T-helper 1 cell treated with Interleukin-12 subunit alpha and Interleukin-12 subunit beta and Interleukin-4 antibody, amounts not matched to agents 30 ng/mL and 1 ng/mL, for 36 hours (primary cell): ENCODE measurements around the gene HECTD4. TPM values are rescaled to one million over a fixed set of nuclear protein-coding genes. Genes with fewer than 3 reads are reported as not detected.

Experiments
- intact Hi-C: fragments of 100-400 bp; cut with micrococcal nuclease; formaldehyde crosslinking; loops from one replicate; pipeline ENCODE4 v1.15.1; 2024
- total RNA-seq: library from RNA; stranded (reverse); gene quantifications from 2 replicates; pipeline ENCODE4 v1.2.3, GENCODE V29; 2022

HECTD4 gene
- total RNA-seq, 1 donor from 2014 or later = 52.8 TPM

- intact Hi-C loops = no loop called here
Observed at GRCh38 chr12:112163056-112163455, 219.2 kb downstream of the HECTD4 start.

- intact Hi-C loops = no loop called here
Observed at GRCh38 chr12:112162241-112162790, 219.9 kb downstream of the HECTD4 start.

GRCh38 chr12:112161711-112162110, 220.5 kb downstream of the HECTD4 start:
- intact Hi-C loops = no loop called here

- intact Hi-C loops = no loop called here
Observed at GRCh38 chr12:112160611-112161010, 221.6 kb downstream of the HECTD4 start.

GRCh38 chr12:112159146-112159541, 223.1 kb downstream of the HECTD4 start:
- intact Hi-C loops = no loop called here

- intact Hi-C loops = loop anchor here (1.0 kb wide), 1 partner anchor 49 kb away; no protein-coding TSS in a partner anchor
Observed at GRCh38 chr12:112158461-112159145, 223.6 kb downstream of the HECTD4 start.

- intact Hi-C loops = no loop called here
Observed at GRCh38 chr12:112153893-112154219, 228.4 kb downstream of the HECTD4 start.

GRCh38 chr12:112153181-112153892, 228.9 kb downstream of the HECTD4 start:
- intact Hi-C loops = no loop called here

GRCh38 chr12:112151766-112152541, 230.3 kb downstream of the HECTD4 start:
- intact Hi-C loops = no loop called here

- intact Hi-C loops = no loop called here
Observed at GRCh38 chr12:112149596-112149995, 232.6 kb downstream of the HECTD4 start.

- intact Hi-C loops = no loop called here
Observed at GRCh38 chr12:112148031-112148513, 234.2 kb downstream of the HECTD4 start.

GRCh38 chr12:112146123-112146522, 236.1 kb downstream of the HECTD4 start:
- intact Hi-C loops = no loop called here

- intact Hi-C loops = no loop called here
Observed at GRCh38 chr12:112140728-112141127, 241.5 kb downstream of the HECTD4 start.

- intact Hi-C loops = loop anchor here (5.0 kb wide), 2 partner anchors 37 to 843 kb away; partner anchors contain the start of gene OAS2
Observed at GRCh38 chr12:112134731-112135130, 247.5 kb downstream of the HECTD4 start.

- intact Hi-C loops = loop anchor here (5.0 kb wide), 2 partner anchors 36 to 844 kb away; partner anchors contain the start of gene OAS2
Observed at GRCh38 chr12:112133418-112133817, 248.8 kb downstream of the HECTD4 start.

- intact Hi-C loops = loop anchor here (2.0 to 5.0 kb wide), 5 partner anchors 34 to 846 kb away; partner anchors contain the start of genes HECTD4 and OAS2
Observed at GRCh38 chr12:112131686-112132085, 250.5 kb downstream of the HECTD4 start.

- intact Hi-C loops = loop anchor here (1.0 to 5.0 kb wide), 10 partner anchors 22 to 847 kb away; partner anchors contain the start of genes ACAD10, ERP29, HECTD4 and MAPKAPK5
Observed at GRCh38 chr12:112130441-112130998, 251.7 kb downstream of the HECTD4 start.

GRCh38 chr12:112126911-112127310, 255.3 kb downstream of the HECTD4 start:
- intact Hi-C loops = loop anchor here (5.0 kb wide), 1 partner anchor 135 kb away; no protein-coding TSS in a partner anchor

GRCh38 chr12:112126000-112126438, 256.2 kb downstream of the HECTD4 start:
- intact Hi-C loops = loop anchor here (1.0 to 5.0 kb wide), 6 partner anchors 18 to 441 kb away; partner anchors contain the start of genes BRAP, ERP29, HECTD4 and NAA25

- intact Hi-C loops = loop anchor here (1.0 to 5.0 kb wide), 6 partner anchors 17 to 441 kb away; partner anchors contain the start of genes BRAP, ERP29, HECTD4 and NAA25
Observed at GRCh38 chr12:112125250-112125999, 256.8 kb downstream of the HECTD4 start, which contains the start of gene TRAFD1. Gene TRAFD1 (plus strand): TSS chr12:112125560. CDS start chr12:112130523, 4,963 bp downstream.
